Thoracic aorta (tissue), 2 donors: Measurements from ENCODE around the gene RAB3GAP1. TPM values are rescaled to one million over a fixed set of nuclear protein-coding genes. Genes with fewer than 3 reads are reported as not detected.

Experiments used
- ATAC-seq: fragments of 150-250 bp; one replicate; pipeline ENCODE4 v1.8.0; 2017; ENCODE audit warnings: low read depth; ENCODE audit not compliant: insufficient number of reproducible peaks, low FRiP score
- DNase-seq: peaks from one replicate; pipeline ENCODE4 v3.0.0-alpha.2; 2020; ENCODE audit warnings: low spot score
- H3K27ac ChIP-seq, 2 donors: fragments of 200-600 bp; sonication (generic); 1 replicate in 1 of 2; 2 replicates in 1 of 2; pipeline ENCODE4 v1.5.1; 2016; ENCODE audit warnings: mild to moderate bottlenecking in 2 of 2, moderate library complexity in 2 of 2
- H3K27me3 ChIP-seq: fragments of 200-600 bp; sonication (generic); replicated peaks from 2 replicates; pipeline ENCODE4 v1.6.0; 2016; ENCODE audit warnings: mild to moderate bottlenecking; ENCODE audit not compliant: insufficient read depth
- H3K36me3 ChIP-seq: fragments of 200-600 bp; sonication (generic); one replicate; pipeline ENCODE4 v1.5.1; 2016
- H3K4me1 ChIP-seq, 2 donors: fragments of 200-600 bp; sonication (generic); 1 replicate in 1 of 2; 2 replicates in 1 of 2; pipeline versions ENCODE4 v1.5.1 to v1.6.0; 2016; ENCODE audit warnings: low read depth in 2 of 2, mild to moderate bottlenecking in 1 of 2; ENCODE audit not compliant: control insufficient read depth in 1 of 2
- H3K4me3 ChIP-seq: fragments of 200-600 bp; sonication (generic); 2 replicates; pipeline ENCODE4 v1.5.1; 2016; ENCODE audit warnings: mild to moderate bottlenecking
- H3K9me3 ChIP-seq: fragments of 200-600 bp; sonication (generic); 2 replicates; pipeline ENCODE4 v1.5.1; 2016
- CTCF ChIP-seq: fragments of 200-600 bp; sonication (generic); IDR thresholded peaks from one replicate; pipeline ENCODE4 v1.5.1; 2019; ENCODE audit warnings: antibody characterized with exemption
- total RNA-seq, 2 donors: library from RNA; depleted of rRNA; stranded (reverse); fragments of >200 nt; gene quantifications; one replicate each; pipeline versions ENCODE4 v1.1.0 to v1.2.3, GENCODE V29; 2016

The RAB3GAP1 gene
- total RNA-seq, 2 donors from 2014 or later, result 56.0 to 69.4 TPM

- H3K4me1 ChIP-seq, result no peaks in the 10 kb centered on the region
- H3K27me3 ChIP-seq, result no peaks in the 10 kb centered on the region
- H3K36me3 ChIP-seq, result no peaks in the 10 kb centered on the region
- H3K27ac ChIP-seq, result no peak overlapping the region
- no peak for TF ChIP-seq CTCF
- H3K4me3 ChIP-seq, result no peak overlapping the region
- ATAC-seq, result no peak
- no peaks in the 10 kb centered on the region for H3K9me3 ChIP-seq
- DNase-seq, result no peak
These were observed 41.7 kb upstream of the RAB3GAP1 start for GRCh38 chr2:135010200-135010942.

GRCh38 chr2:135011633-135012032 lies 40.5 kb upstream of the RAB3GAP1 start:
- Histone ChIP-seq H3K27ac (no peak overlapping the region), H3K27me3 (no peaks in the 10 kb centered on the region), H3K9me3 (no peaks in the 10 kb centered on the region), H3K4me1 (no peaks in the 10 kb centered on the region), H3K4me3 (no peak overlapping the region), H3K36me3 (no peaks in the 10 kb centered on the region)
- ATAC-seq, result no peak
- no peak for DNase-seq
- no peak for TF ChIP-seq CTCF

GRCh38 chr2:135021618-135022017 lies 30.5 kb upstream of the RAB3GAP1 start:
- no peaks in the 10 kb centered on the region for H3K36me3 ChIP-seq
- TF ChIP-seq CTCF, result no peak
- H3K4me3 ChIP-seq, result no peak overlapping the region
- H3K9me3 ChIP-seq, result no peaks in the 10 kb centered on the region
- ATAC-seq, result no peak
- DNase-seq, result no peak
- no peaks in the 10 kb centered on the region for H3K27me3 ChIP-seq
- H3K27ac ChIP-seq, result no peak overlapping the region
- H3K4me1 ChIP-seq, result no peaks in the 10 kb centered on the region

GRCh38 chr2:135022952-135023880 lies 28.9 kb upstream of the RAB3GAP1 start:
- DNase-seq (no peak), ATAC-seq (no peak)
- no peaks in the 10 kb centered on the region for H3K9me3 ChIP-seq
- no peaks in the 10 kb centered on the region for H3K36me3 ChIP-seq
- H3K27me3 ChIP-seq, result no peaks in the 10 kb centered on the region
- no peak for TF ChIP-seq CTCF
- no peak overlapping the region for H3K27ac ChIP-seq
- no peak overlapping the region for H3K4me3 ChIP-seq
- H3K4me1 ChIP-seq, result no peaks in the 10 kb centered on the region

- no peaks in the 10 kb centered on the region for H3K27me3 ChIP-seq
- H3K36me3 ChIP-seq, result no peaks in the 10 kb centered on the region
These were observed 28.1 kb upstream of the RAB3GAP1 start for GRCh38 chr2:135023886-135024485.

More at GRCh38 chr2:135023886-135024485, 28.1 kb upstream of the RAB3GAP1 start:
- H3K9me3 ChIP-seq, result no peaks in the 10 kb centered on the region
- TF ChIP-seq CTCF, result no peak
- H3K4me1 ChIP-seq, result no peaks in the 10 kb centered on the region
- H3K4me3 ChIP-seq, result no peak overlapping the region
- no peak overlapping the region for H3K27ac ChIP-seq
- ATAC-seq (no peak), DNase-seq (no peak)
